Heart left ventricle (tissue), 16 donors: ENCODE data around the gene LFNG. TPM values are rescaled to one million over a fixed set of nuclear protein-coding genes. Genes with fewer than 3 reads are reported as not detected.

ENCODE experiments used
- ATAC-seq, 4 donors: fragments of 200-7000 bp; cut with Tn5 transposase; one replicate each; pipeline ENCODE4 v1.9.1; 2020 to 2022; ENCODE audit warnings: moderate library complexity in 4 of 4, mild to moderate bottlenecking in 3 of 4, moderate number of reproducible peaks in 1 of 4
- DNase-seq, 5 donors: peaks; one replicate each; pipeline ENCODE4 v3.0.0-alpha.2; 2020
- H3K27ac ChIP-seq, 12 donors: fragments of 200-600 bp; sonication (generic) in 4 of 12; one replicate each; pipeline versions ENCODE4 v1.5.0 to v1.8.0; 2016 to 2022; ENCODE audit warnings: mild to moderate bottlenecking in 2 of 12
- H3K27me3 ChIP-seq, 9 donors: fragments of 200-600 bp; sonication (generic) in 2 of 9; one replicate each; pipeline versions ENCODE4 v1.5.1 to v1.8.0; 2016 to 2022; ENCODE audit warnings: mild to moderate bottlenecking in 3 of 9
- H3K36me3 ChIP-seq, 9 donors: fragments of 200-600 bp; sonication (generic) in 2 of 9; one replicate each; pipeline versions ENCODE4 v1.5.0 to v1.8.0; 2018 to 2022; ENCODE audit warnings: mild to moderate bottlenecking in 2 of 9
- H3K4me1 ChIP-seq, 12 donors: fragments of 200-600 bp; sonication (generic) in 4 of 12; one replicate each; pipeline versions ENCODE4 v1.5.0 to v1.8.0; 2016 to 2022; ENCODE audit warnings: mild to moderate bottlenecking in 3 of 12
- H3K4me3 ChIP-seq, 12 donors: fragments of 200-600 bp; sonication (generic) in 4 of 12; one replicate each; pipeline versions ENCODE4 v1.5.0 to v1.8.0; 2017 to 2022; ENCODE audit warnings: mild to moderate bottlenecking in 9 of 12, moderate library complexity in 4 of 12
- H3K9me3 ChIP-seq, 12 donors: fragments of 200-600 bp; sonication (generic) in 4 of 12; one replicate each; pipeline versions ENCODE4 v1.5.0 to v1.8.0; 2016 to 2022; ENCODE audit warnings: mild to moderate bottlenecking in 1 of 12
- POLR2A ChIP-seq, 2 donors: fragments of 450-650 bp; IDR thresholded peaks; one replicate each; pipeline ENCODE4 v1.6.1; 2017; ENCODE audit warnings: antibody characterized with exemption in 2 of 2, mild to moderate bottlenecking in 2 of 2, moderate library complexity in 2 of 2
- WGBS, 4 donors: extraction: QIAGEN DNeasy Blood & Tissue Kit in 2 of 4; methylation state at CpG; one replicate each; pipeline versions ENCODE4 v1.1.5 to v1.1.7; 2013 to 2018; 5-methylcytosine and 5-hydroxymethylcytosine counted together
- intact Hi-C, 10 donors: fragments of 100-400 bp; cut with DNase I; formaldehyde crosslinking; loops; one replicate each; pipeline versions ENCODE4 v1.11.1 to v1.14.2; 2022
- microRNA-seq, 4 donors: library from miRNA; unstranded; fragments of <30 nt; microRNA quantifications; one replicate each; pipeline versions ENCODE4 to v1.2.0, GENCODE V29; 2017 to 2020
- polyA plus RNA-seq, 2 donors: library from polyadenylated mRNA; stranded (reverse); fragments of 200-250 nt; gene quantifications; one replicate each; pipeline ENCODE4 v1.2.3, GENCODE V29; 2013
- total RNA-seq, 9 donors: library from RNA; depleted of rRNA in 2 of 9; stranded (reverse); fragments of >200 nt in 2 of 9; fragmentation: NEBNext Ultra II Directional in 3 of 9; extraction: Animal tissue kit (Norgen Biotek cat#: 25700) in 3 of 9; gene quantifications; one replicate each; pipeline versions ENCODE4 v1.1.0 to v1.2.4, GENCODE V29; 2016 to 2023
- TF ChIP-seq, protein P1 (sequence below), 12 donors: fragments of 200-600 bp; sonication (generic) in 4 of 12; IDR thresholded peaks; one replicate each; pipeline versions ENCODE4 v1.5.0 to v1.8.0; 2018 to 2022; ENCODE audit warnings: antibody characterized with exemption in 12 of 12, mild to moderate bottlenecking in 5 of 12
- donor health status: ischemic (EF 13 %, LVEDD 7.1; RV severe dilation, severe dysfunction).
- donor health status: healthy with polysubstance abuse.
- donor health status: DM: no; HTN: yes; CAD: no.
- donor health status: DM: no; HTN: no; CAD: no.
- donor health status: ischemic (EF 25% LVEDD 6.9; RV normal size, moderate dysfunction).
- donor health status: ischemic (EF 25% LVEDD 5.7; RV mildly dilated, moderate dysfunction).
- donor health status: healthy.
- donor health status: DM: yes; HTN: yes; CAD: no.
- donor health status: ischemic (EF 35%, LVEDD 5.7; RV mildly dilated, moderate dysfunction).
- donor health status: nonischemic (EF 11% LVEDD 7.7; RV severe dilation, severe dysfunction).
- donor health status: DM: yes; HTN: yes; CAD: no.
- donor health status: PGD.
- donor health status: ischemic (EF 29% LVEDD 5.4; RV normal size, mild dysfunction).
- donor health status: nonischemic (EF 23%, LVEDD 6.1; RV moderate dilation, normal function).

LFNG gene
- total and polyA plus RNA-seq, 11 donors: 3.1 to 22.8 (median 7.6) TPM

DNA sequence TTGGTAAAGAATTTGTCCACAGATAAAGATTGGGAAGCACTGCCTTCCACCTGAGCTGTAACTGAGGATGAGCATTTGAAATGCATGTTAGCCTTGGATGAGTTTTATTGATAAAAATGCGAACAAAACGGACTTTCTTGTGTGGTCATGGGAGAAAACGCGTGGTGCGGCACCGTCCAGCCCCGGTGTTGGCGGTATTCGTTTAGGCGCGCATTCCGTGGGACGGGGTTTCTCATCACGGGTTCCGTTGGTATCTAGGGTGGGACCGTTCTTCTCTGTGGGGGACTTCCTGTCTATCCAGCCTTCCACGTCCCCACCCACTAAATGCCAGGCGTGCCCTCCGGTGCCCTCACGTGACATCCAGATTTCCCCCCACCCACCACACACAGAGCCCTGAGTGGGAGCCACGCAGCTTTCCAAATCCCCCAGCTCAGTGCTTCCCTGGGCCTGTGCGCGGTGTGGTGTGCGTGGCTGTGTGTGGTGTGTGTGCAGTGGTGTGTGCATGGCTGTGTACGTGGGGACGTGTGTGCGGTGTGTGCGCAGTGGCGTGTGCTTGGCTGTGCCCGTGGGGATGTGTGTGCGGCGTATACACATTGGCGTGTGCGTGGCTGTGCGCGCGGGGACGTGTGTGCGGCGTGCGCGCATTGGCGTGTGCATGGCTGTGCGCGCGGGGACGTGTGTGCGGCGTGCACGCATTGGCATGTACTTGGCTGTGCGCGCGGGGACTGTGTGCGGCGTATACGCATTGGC, 57.3 kb downstream of the LFNG start:
- no peaks in the 10 kb centered on the region for H3K9me3 ChIP-seq
- intact Hi-C loops: loop anchor here in 2 of 10 donors (10.0 kb wide), 1 partner anchor 88 kb away; no protein-coding TSS in a partner anchor
- H3K4me1 ChIP-seq: no peaks in the 10 kb centered on the region
- ATAC-seq (no peak), DNase-seq (peak in 1 of 5 donors; percentile 15)
- TF ChIP-seq, protein P1, sequence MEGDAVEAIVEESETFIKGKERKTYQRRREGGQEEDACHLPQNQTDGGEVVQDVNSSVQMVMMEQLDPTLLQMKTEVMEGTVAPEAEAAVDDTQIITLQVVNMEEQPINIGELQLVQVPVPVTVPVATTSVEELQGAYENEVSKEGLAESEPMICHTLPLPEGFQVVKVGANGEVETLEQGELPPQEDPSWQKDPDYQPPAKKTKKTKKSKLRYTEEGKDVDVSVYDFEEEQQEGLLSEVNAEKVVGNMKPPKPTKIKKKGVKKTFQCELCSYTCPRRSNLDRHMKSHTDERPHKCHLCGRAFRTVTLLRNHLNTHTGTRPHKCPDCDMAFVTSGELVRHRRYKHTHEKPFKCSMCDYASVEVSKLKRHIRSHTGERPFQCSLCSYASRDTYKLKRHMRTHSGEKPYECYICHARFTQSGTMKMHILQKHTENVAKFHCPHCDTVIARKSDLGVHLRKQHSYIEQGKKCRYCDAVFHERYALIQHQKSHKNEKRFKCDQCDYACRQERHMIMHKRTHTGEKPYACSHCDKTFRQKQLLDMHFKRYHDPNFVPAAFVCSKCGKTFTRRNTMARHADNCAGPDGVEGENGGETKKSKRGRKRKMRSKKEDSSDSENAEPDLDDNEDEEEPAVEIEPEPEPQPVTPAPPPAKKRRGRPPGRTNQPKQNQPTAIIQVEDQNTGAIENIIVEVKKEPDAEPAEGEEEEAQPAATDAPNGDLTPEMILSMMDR (IDR thresholded peaks at IDR 0.05): no peak
- no peak for TF ChIP-seq POLR2A (IDR thresholded peaks at IDR 0.05)
- no peaks in the 10 kb centered on the region for H3K27me3 ChIP-seq
- peaks cover 0 to 55% (median 36%) of the 10 kb centered on the region in 9 donors for H3K36me3 ChIP-seq
- H3K4me3 ChIP-seq: no peak overlapping the region
- WGBS, 4 donors: 91 to 93% (median 93%) methylated on average over 52 to 56 of the region's 56 CpGs
- H3K27ac ChIP-seq: no peak overlapping the region

Small RNA genes lying within 50 kb of the gene (microRNA-seq; reads per million reads assigned to microRNA genes)
- gene MIR4648: 0 reads per million in 4 donors

Other genes starting within 250 kb of the LFNG start
- 10 to 100 TPM in 7 of 9 donors, 1 to 10 TPM in 2; 5.4 to 44.6 (median 21.5) TPM for gene SNX8, start 205.3 kb upstream of the LFNG start, total RNA-seq
- gene SNX8, start 205.3 kb upstream of the LFNG start, polyA plus RNA-seq: 10 to 100 TPM; 16.7 to 19.4 TPM
- gene EIF3B, start 164.9 kb upstream of the LFNG start, total RNA-seq: 10 to 100 TPM; 57.4 to 95.7 (median 72.4) TPM
- 100 to 1,000 TPM in 1 of 2 donors, 10 to 100 TPM in 1; 35.4 to 114 TPM for gene EIF3B, start 164.9 kb upstream of the LFNG start, polyA plus RNA-seq
- 10 to 100 TPM; 12.7 to 20.7 (median 15.6) TPM for gene CHST12, start 116.2 kb upstream of the LFNG start, total RNA-seq
- gene CHST12, start 116.2 kb upstream of the LFNG start, polyA plus RNA-seq: 10 to 100 TPM; 12.5 to 14.7 TPM
- not detected for gene GRIFIN, start 43.4 kb upstream of the LFNG start, total RNA-seq
- not detected for gene GRIFIN, start 43.4 kb upstream of the LFNG start, polyA plus RNA-seq
- 10 to 100 TPM; 10.9 to 27.8 (median 14.9) TPM for gene BRAT1, start 35.8 kb downstream of the LFNG start, total RNA-seq
- 10 to 100 TPM; 13.8 to 17.8 TPM for gene BRAT1, start 35.8 kb downstream of the LFNG start, polyA plus RNA-seq
- 10 to 100 TPM in 5 of 9 donors, 1 to 10 TPM in 4; 8.0 to 14.1 (median 10.3) TPM for gene IQCE, start 39.2 kb downstream of the LFNG start, total RNA-seq
- 10 to 100 TPM in 1 of 2 donors, 1 to 10 TPM in 1; 5.0 to 10.8 TPM for gene IQCE, start 39.2 kb downstream of the LFNG start, polyA plus RNA-seq
- 100 to 1,000 TPM in 1 of 9 donors, 10 to 100 TPM in 7, 1 to 10 TPM in 1; 8.5 to 104 (median 12.8) TPM for gene TTYH3, start 112.2 kb downstream of the LFNG start, total RNA-seq
- gene TTYH3, start 112.2 kb downstream of the LFNG start, polyA plus RNA-seq: 10 to 100 TPM in 1 of 2 donors, 1 to 10 TPM in 1; 5.7 to 14.8 TPM
- gene AMZ1, start 168.4 kb downstream of the LFNG start, total RNA-seq: under 1 TPM in 3 of 9 donors, not detected in 6; 0.05 to 0.48 (median 0.10) TPM
- under 1 TPM; 0.01 to 0.04 TPM for gene AMZ1, start 168.4 kb downstream of the LFNG start, polyA plus RNA-seq